RKO (cell line): ENCODE measurements around the gene DNMT3L.
"Not testable (repeated sequence)": the region's sequence is repeated elsewhere in the genome, so short reads cannot be mapped to it uniquely, and the experiment has no call there.

Experiments used
- DNase-seq: peaks from one replicate; pipeline ENCODE4 v3.0.0-alpha.2; 2016; ENCODE audit warnings: low spot score

The DNMT3L gene

DNA sequence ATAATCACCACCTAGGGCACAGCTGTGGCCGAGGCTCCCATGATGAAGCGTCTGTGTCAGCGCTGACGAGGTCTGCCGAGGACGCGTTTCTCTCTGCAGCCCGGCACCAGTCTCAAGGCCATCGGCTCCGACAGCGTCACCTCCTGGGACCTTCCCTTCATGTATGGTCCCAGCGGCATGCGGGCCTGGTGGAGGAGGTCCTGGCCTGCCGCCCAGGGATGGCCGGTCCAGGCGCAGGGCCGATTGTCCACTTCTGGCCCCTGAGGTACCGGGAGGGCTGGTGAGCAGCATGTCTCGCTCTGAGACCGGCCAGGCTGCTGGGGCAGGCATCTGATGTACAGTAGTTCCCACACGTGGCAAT lies 64.6 kb downstream of the DNMT3L start:
- not testable (repeated sequence) for DNase-seq
